Transverse colon (tissue), 4 donors: ENCODE results near the gene MEGF11.

Source experiments
- EP300 ChIP-seq: sonication (generic); formaldehyde crosslinking; IDR thresholded peaks from one replicate; pipeline ENCODE4 v1.6.1; 2017; ENCODE audit warnings: antibody characterized with exemption, low read depth
- POLR2A ChIP-seq: fragments of 450-650 bp; IDR thresholded peaks from one replicate; pipeline ENCODE4 v1.6.1; 2016; ENCODE audit warnings: antibody characterized with exemption, mild to moderate bottlenecking, moderate library complexity
- POLR2AphosphoS5 ChIP-seq, 3 donors: sonication (generic); formaldehyde crosslinking; IDR thresholded peaks; one replicate each; pipeline ENCODE4 v1.6.1; 2016; ENCODE audit warnings: antibody characterized with exemption in 3 of 3
- TF ChIP-seq, protein P1 (sequence below), 5 experiments: fragments of 200-600 bp in 3 of 5; fragments of 450-650 bp in 2 of 5; sonication (generic) in 3 of 5; IDR thresholded peaks; 1 replicate in 2 of 5; 2 replicates in 3 of 5; pipeline ENCODE4 v1.5.1; 2016 to 2017; ENCODE audit warnings: antibody characterized with exemption in 5 of 5, inconsistent platforms in 3 of 5, mild to moderate bottlenecking in 2 of 5, moderate library complexity in 1 of 5

GRCh38 chr15:65929573-65929972, 324.0 kb downstream of the MEGF11 start:
- TF ChIP-seq, protein P1, sequence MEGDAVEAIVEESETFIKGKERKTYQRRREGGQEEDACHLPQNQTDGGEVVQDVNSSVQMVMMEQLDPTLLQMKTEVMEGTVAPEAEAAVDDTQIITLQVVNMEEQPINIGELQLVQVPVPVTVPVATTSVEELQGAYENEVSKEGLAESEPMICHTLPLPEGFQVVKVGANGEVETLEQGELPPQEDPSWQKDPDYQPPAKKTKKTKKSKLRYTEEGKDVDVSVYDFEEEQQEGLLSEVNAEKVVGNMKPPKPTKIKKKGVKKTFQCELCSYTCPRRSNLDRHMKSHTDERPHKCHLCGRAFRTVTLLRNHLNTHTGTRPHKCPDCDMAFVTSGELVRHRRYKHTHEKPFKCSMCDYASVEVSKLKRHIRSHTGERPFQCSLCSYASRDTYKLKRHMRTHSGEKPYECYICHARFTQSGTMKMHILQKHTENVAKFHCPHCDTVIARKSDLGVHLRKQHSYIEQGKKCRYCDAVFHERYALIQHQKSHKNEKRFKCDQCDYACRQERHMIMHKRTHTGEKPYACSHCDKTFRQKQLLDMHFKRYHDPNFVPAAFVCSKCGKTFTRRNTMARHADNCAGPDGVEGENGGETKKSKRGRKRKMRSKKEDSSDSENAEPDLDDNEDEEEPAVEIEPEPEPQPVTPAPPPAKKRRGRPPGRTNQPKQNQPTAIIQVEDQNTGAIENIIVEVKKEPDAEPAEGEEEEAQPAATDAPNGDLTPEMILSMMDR (IDR thresholded peaks at IDR 0.05): no peak
- TF ChIP-seq POLR2A (no peak), POLR2AphosphoS5 (IDR thresholded peaks at IDR 0.05) (no peak), EP300 (no peak)
